Stimulated activated CD4-positive, alpha-beta T cell treated with anti-CD3 and anti-CD28 coated beads, Interleukin-1b, Interleukin-23, amount 100 ng/mL, for 4 hours (primary cell): ENCODE measurements around the gene PM20D1.
"Not testable (repeated sequence)": the region's sequence is repeated elsewhere in the genome, so short reads cannot be mapped to it uniquely, and the experiment has no call there.

ENCODE experiments used
- DNase-seq, 2 donors: peaks; one replicate each; pipeline ENCODE4 v3.0.0-alpha.2; 2020; ENCODE audit warnings: low read depth in 2 of 2

The PM20D1 gene

GRCh38 chr1:205842229-205842628, 7.7 kb downstream of the PM20D1 start:
- no peak for DNase-seq

- DNase-seq: no peak
Observed at GRCh38 chr1:205840146-205840923, 9.6 kb downstream of the PM20D1 start.

- no peak for DNase-seq
Observed at GRCh38 chr1:205837382-205837970, 12.5 kb downstream of the PM20D1 start.

- no peak for DNase-seq
Observed at GRCh38 chr1:205834751-205835150, 15.2 kb downstream of the PM20D1 start.

GRCh38 chr1:205832326-205832751, 17.6 kb downstream of the PM20D1 start:
- no peak for DNase-seq

- DNase-seq: no peak
Observed at GRCh38 chr1:205827623-205828022, 22.3 kb downstream of the PM20D1 start.

- no peak for DNase-seq
Observed at GRCh38 chr1:205826995-205827394, 22.9 kb downstream of the PM20D1 start.

- no peak for DNase-seq
Observed at GRCh38 chr1:205826016-205826806, 23.7 kb downstream of the PM20D1 start.

- DNase-seq: no peak
Observed at GRCh38 chr1:205824180-205824579, 25.8 kb downstream of the PM20D1 start.

GRCh38 chr1:205823260-205823659, 26.7 kb downstream of the PM20D1 start:
- not testable (repeated sequence) for DNase-seq

- DNase-seq: no peak
Observed at GRCh38 chr1:205822397-205822796, 27.5 kb downstream of the PM20D1 start.

- no peak for DNase-seq
Observed at GRCh38 chr1:205817988-205818387, 31.9 kb downstream of the PM20D1 start.

GRCh38 chr1:205817364-205817763, 32.6 kb downstream of the PM20D1 start:
- DNase-seq: no peak

- DNase-seq: no peak
Observed at GRCh38 chr1:205813755-205814058, 36.2 kb downstream of the PM20D1 start.

GRCh38 chr1:205812878-205813754, 36.8 kb downstream of the PM20D1 start, which contains the start of gene SLC41A1:
SLC41A1 (minus strand) TSS chr1:205813198; CDS start chr1:205810441, 2,757 bp downstream.
- DNase-seq: peak; percentile 85

GRCh38 chr1:205812271-205812877, 37.6 kb downstream of the PM20D1 start:
- no peak for DNase-seq

- DNase-seq: no peak
Observed at GRCh38 chr1:205811660-205812059, 38.3 kb downstream of the PM20D1 start.

- DNase-seq: no peak
Observed at GRCh38 chr1:205810448-205811157, 39.3 kb downstream of the PM20D1 start.

- DNase-seq: no peak
Observed at GRCh38 chr1:205809942-205810345, 40.0 kb downstream of the PM20D1 start.

- no peak for DNase-seq
Observed at GRCh38 chr1:205809469-205809868, 40.5 kb downstream of the PM20D1 start.
